Measurements from ENCODE around the gene CD200. TPM values are rescaled to one million over a fixed set of nuclear protein-coding genes. Genes with fewer than 3 reads are reported as not detected.

Gene CD200
- total RNA-seq, 1 experiment from 2014 or later: not detected

GRCh38 chr3:112394003-112394640, 61.2 kb downstream of the CD200 start:
- no peak overlapping the region for H3K4me3 ChIP-seq (ENCODE audit: low read depth, low read length, poor library complexity, severe bottlenecking)
- no peaks in the 10 kb centered on the region for H3K4me1 ChIP-seq (ENCODE audit: insufficient read depth, low read length, poor library complexity, severe bottlenecking)
- H3K9me3 ChIP-seq (ENCODE audit: low read depth, low read length, poor library complexity, severe bottlenecking): no peaks in the 10 kb centered on the region
- ChIA-PET CTCF (no interaction called here), POLR2A (ENCODE audit: low non-redundant PET) (no interaction called here)
- H3K27ac ChIP-seq (ENCODE audit: low read depth, low read length, poor library complexity, severe bottlenecking): no peak overlapping the region
- no peaks in the 10 kb centered on the region for H3K36me3 ChIP-seq (ENCODE audit: insufficient read depth, low read length, poor library complexity, severe bottlenecking)
- DNase-seq (ENCODE audit: low spot score): no peak
- no peaks in the 10 kb centered on the region for H3K27me3 ChIP-seq (replicated peaks; ENCODE audit: insufficient read depth, low read depth, low read length, poor library complexity)
- BruUV-seq (replicated peaks): no TSS peak
- intact Hi-C loops (cut with micrococcal nuclease; ENCODE audit: unreplicated experiment): no loop called here
- TF ChIP-seq EZH2 (IDR thresholded peaks at IDR 0.05; ENCODE audit: borderline replicate concordance, low read depth, low read length, poor library complexity, severe bottlenecking): no peak
- no peak for TF ChIP-seq CTCF (conservative IDR thresholded peaks at IDR 0.05; ENCODE audit: low read depth, low read length)

- POLR2A ChIA-PET (ENCODE audit: low non-redundant PET): interaction anchor here (0.6 kb wide), 1 partner anchor 97 kb away, joined by 3 read pairs; no protein-coding TSS in a partner anchor
Measured at GRCh38 chr3:112395181-112395895, 62.4 kb downstream of the CD200 start.

GRCh38 chr3:112395896-112396290, 62.9 kb downstream of the CD200 start:
- no peaks in the 10 kb centered on the region for H3K27me3 ChIP-seq (replicated peaks; ENCODE audit: insufficient read depth, low read depth, low read length, poor library complexity)
- TF ChIP-seq EZH2 (IDR thresholded peaks at IDR 0.05; ENCODE audit: borderline replicate concordance, low read depth, low read length, poor library complexity, severe bottlenecking) (no peak), CTCF (conservative IDR thresholded peaks at IDR 0.05; ENCODE audit: low read depth, low read length) (no peak)
- CTCF ChIA-PET: no interaction called here
- intact Hi-C loops (cut with micrococcal nuclease; ENCODE audit: unreplicated experiment): no loop called here
- POLR2A ChIA-PET (ENCODE audit: low non-redundant PET): interaction anchor here (0.6 kb wide), 1 partner anchor 97 kb away, joined by 3 read pairs; no protein-coding TSS in a partner anchor
- no peak overlapping the region for H3K4me3 ChIP-seq (ENCODE audit: low read depth, low read length, poor library complexity, severe bottlenecking)
- DNase-seq (ENCODE audit: low spot score): no peak
- no peaks in the 10 kb centered on the region for H3K36me3 ChIP-seq (ENCODE audit: insufficient read depth, low read length, poor library complexity, severe bottlenecking)
- H3K4me1 ChIP-seq (ENCODE audit: insufficient read depth, low read length, poor library complexity, severe bottlenecking): no peaks in the 10 kb centered on the region
- no peaks in the 10 kb centered on the region for H3K9me3 ChIP-seq (ENCODE audit: low read depth, low read length, poor library complexity, severe bottlenecking)
- BruUV-seq (replicated peaks): no TSS peak
- no peak overlapping the region for H3K27ac ChIP-seq (ENCODE audit: low read depth, low read length, poor library complexity, severe bottlenecking)

More at GRCh38 chr3:112395181-112395895, 62.4 kb downstream of the CD200 start:
- Histone ChIP-seq H3K4me3 (ENCODE audit: low read depth, low read length, poor library complexity, severe bottlenecking) (no peak overlapping the region), H3K9me3 (ENCODE audit: low read depth, low read length, poor library complexity, severe bottlenecking) (no peaks in the 10 kb centered on the region), H3K4me1 (ENCODE audit: insufficient read depth, low read length, poor library complexity, severe bottlenecking) (no peaks in the 10 kb centered on the region), H3K27ac (ENCODE audit: low read depth, low read length, poor library complexity, severe bottlenecking) (no peak overlapping the region), H3K36me3 (ENCODE audit: insufficient read depth, low read length, poor library complexity, severe bottlenecking) (no peaks in the 10 kb centered on the region), H3K27me3 (replicated peaks; ENCODE audit: insufficient read depth, low read depth, low read length, poor library complexity) (no peaks in the 10 kb centered on the region)
- intact Hi-C loops (cut with micrococcal nuclease; ENCODE audit: unreplicated experiment): no loop called here
- CTCF ChIA-PET: no interaction called here
- no peak for DNase-seq (ENCODE audit: low spot score)
- TF ChIP-seq CTCF (conservative IDR thresholded peaks at IDR 0.05; ENCODE audit: low read depth, low read length) (no peak), EZH2 (IDR thresholded peaks at IDR 0.05; ENCODE audit: borderline replicate concordance, low read depth, low read length, poor library complexity, severe bottlenecking) (no peak)
- BruUV-seq (replicated peaks): no TSS peak
